GM23338 (cell line): ENCODE results near the gene NFKBIZ. TPM values are rescaled to one million over a fixed set of nuclear protein-coding genes. Genes with fewer than 3 reads are reported as not detected.

ENCODE experiments used
- ATAC-seq: fragments of 200-7000 bp; cut with Tn5 transposase; 3 replicates; pipeline ENCODE4 v1.9.1; 2020
- DNase-seq: peaks from one replicate; pipeline ENCODE4 v3.0.0-alpha.2; 2015; ENCODE audit warnings: low spot score
- H2AFZ ChIP-seq: fragments of 200-600 bp; sonication (generic); 2 replicates; pipeline ENCODE4 v1.8.0; 2016; ENCODE audit warnings: antibody characterized with exemption, mild to moderate bottlenecking, moderate library complexity
- H3F3A ChIP-seq: fragments of 200-600 bp; sonication (generic); replicated peaks from 2 replicates; pipeline ENCODE4 v1.8.0; 2017; ENCODE audit warnings: antibody characterized with exemption, mixed run types, low read depth
- H3K27ac ChIP-seq: fragments of 200-600 bp; sonication (generic); 2 replicates; pipeline ENCODE4 v1.6.1; 2016; ENCODE audit warnings: low read depth
- H3K27me3 ChIP-seq: fragments of 200-600 bp; sonication (generic); 2 replicates; pipeline ENCODE4 v1.8.0; 2016; ENCODE audit warnings: mild to moderate bottlenecking, mixed run types, moderate library complexity; ENCODE audit not compliant: insufficient read depth
- H3K36me3 ChIP-seq: fragments of 200-600 bp; sonication (generic); 2 replicates; pipeline ENCODE4 v1.8.0; 2016; ENCODE audit warnings: mild to moderate bottlenecking; ENCODE audit not compliant: insufficient read depth
- H3K4me1 ChIP-seq: fragments of 200-600 bp; sonication (generic); 2 replicates; pipeline ENCODE4 v1.8.0; 2016; ENCODE audit warnings: mild to moderate bottlenecking, moderate library complexity; ENCODE audit not compliant: insufficient read depth
- H3K4me2 ChIP-seq: fragments of 200-600 bp; sonication (generic); 2 replicates; pipeline ENCODE4 v1.7.1; 2017; ENCODE audit warnings: mixed run types
- H3K4me3 ChIP-seq: fragments of 200-600 bp; sonication (generic); 2 replicates; pipeline ENCODE4 v1.6.1; 2016; ENCODE audit warnings: mixed run types
- H3K79me2 ChIP-seq: fragments of 200-600 bp; sonication (generic); replicated peaks from 2 replicates; pipeline ENCODE4 v1.8.0; 2017; ENCODE audit warnings: mild to moderate bottlenecking; ENCODE audit not compliant: insufficient read depth
- H3K9me2 ChIP-seq: fragments of 200-600 bp; sonication (generic); 2 replicates; pipeline ENCODE4 v1.8.0; 2017; ENCODE audit not compliant: insufficient read depth
- H4K20me1 ChIP-seq: fragments of 200-600 bp; sonication (generic); replicated peaks from 2 replicates; pipeline ENCODE4 v1.8.0; 2017; ENCODE audit warnings: mild to moderate bottlenecking; ENCODE audit not compliant: insufficient read depth
- H3K27ac Mint-ChIP-seq: 2 replicates; pipeline ENCODE4 v1.8.0; 2020; ENCODE audit warnings: inconsistent platforms, mild to moderate bottlenecking, moderate library complexity, mixed read lengths
- H3K27me3 Mint-ChIP-seq: 3 replicates; pipeline ENCODE4 v1.8.0; 2022; ENCODE audit warnings: low read depth, mild to moderate bottlenecking, moderate library complexity, mixed read lengths, inconsistent platforms; ENCODE audit not compliant: insufficient read depth, poor library complexity
- H3K36me3 Mint-ChIP-seq: 3 replicates; pipeline ENCODE4 v1.8.0; 2021; ENCODE audit warnings: low read depth, mild to moderate bottlenecking, inconsistent platforms, moderate library complexity, mixed read lengths
- H3K4me1 Mint-ChIP-seq: 3 replicates; pipeline ENCODE4 v1.8.0; 2020; ENCODE audit warnings: mild to moderate bottlenecking, inconsistent platforms, mixed read lengths
- H3K4me3 Mint-ChIP-seq: 3 replicates; pipeline ENCODE4 v1.8.0; 2021; ENCODE audit warnings: moderate library complexity, mild to moderate bottlenecking, inconsistent platforms, mixed read lengths
- H3K9me3 Mint-ChIP-seq: 3 replicates; pipeline ENCODE4 v1.8.0; 2020; ENCODE audit warnings: moderate library complexity, mild to moderate bottlenecking, inconsistent platforms, mixed read lengths
- ETS1 ChIP-seq: IDR thresholded peaks from 2 replicates; pipeline ENCODE4 v1.6.1; 2016; ENCODE audit warnings: antibody characterized with exemption
- EZH2 ChIP-seq: fragments of 200-600 bp; sonication (generic); IDR thresholded peaks from one replicate; pipeline ENCODE4 v1.8.0; 2017; ENCODE audit warnings: antibody characterized with exemption, mild to moderate bottlenecking, low read depth; ENCODE audit not compliant: unreplicated experiment
- EZH2phosphoT487 ChIP-seq: fragments of 200-600 bp; sonication (generic); IDR thresholded peaks from one replicate; pipeline ENCODE4 v1.8.1; 2018; ENCODE audit warnings: antibody characterized with exemption; ENCODE audit not compliant: unreplicated experiment
- JUNB ChIP-seq: IDR thresholded peaks from one replicate; pipeline ENCODE4 v1.6.1; 2016; ENCODE audit warnings: antibody characterized with exemption; ENCODE audit not compliant: unreplicated experiment
- NANOG ChIP-seq: IDR thresholded peaks from 2 replicates; pipeline ENCODE4 v1.6.1; 2016; ENCODE audit warnings: antibody characterized with exemption, borderline replicate concordance
- POLR2AphosphoS5 ChIP-seq: IDR thresholded peaks from 2 replicates; pipeline ENCODE4 v1.6.1; 2016; ENCODE audit warnings: antibody characterized with exemption, low read depth
- STAT1 ChIP-seq: IDR thresholded peaks from one replicate; pipeline ENCODE4 v1.6.1; 2016; ENCODE audit warnings: antibody characterized with exemption; ENCODE audit not compliant: unreplicated experiment
- ZNF114 ChIP-seq: fragments of 250-450 bp; sonication (Bioruptor Pico); IDR thresholded peaks from 2 replicates; pipeline ENCODE4 v1.5.0; 2020; ENCODE audit warnings: mild to moderate bottlenecking, moderate library complexity
- polyA plus RNA-seq: library from polyadenylated mRNA; unstranded; fragments of >200 nt; fragmentation: Nextera tagmentation; extraction: Ambion mirVana; gene quantifications from 2 replicates; pipeline ENCODE4 v1.2.1, GENCODE V29; 2016
- total RNA-seq: library from RNA; depleted of rRNA; stranded (reverse); fragments of >200 nt; shearing (Covaris generic); gene quantifications from 2 replicates; pipeline ENCODE4 v1.2.3, GENCODE V29; 2014
- TF ChIP-seq, protein P1 (sequence below): fragments of 250-450 bp; sonication (Bioruptor Pico); IDR thresholded peaks from 2 replicates; pipeline ENCODE4 v1.5.0; 2020; ENCODE audit warnings: mild to moderate bottlenecking, moderate library complexity

NFKBIZ gene
- total and polyA plus RNA-seq, 2 experiments from 2014 or later, result 14.1 to 18.2 TPM

- TF ChIP-seq EZH2phosphoT487 (no peak), EZH2 (no peak), ZNF114 (no peak), POLR2AphosphoS5 (no peak), NANOG (no peak)
- TF ChIP-seq, protein P1, sequence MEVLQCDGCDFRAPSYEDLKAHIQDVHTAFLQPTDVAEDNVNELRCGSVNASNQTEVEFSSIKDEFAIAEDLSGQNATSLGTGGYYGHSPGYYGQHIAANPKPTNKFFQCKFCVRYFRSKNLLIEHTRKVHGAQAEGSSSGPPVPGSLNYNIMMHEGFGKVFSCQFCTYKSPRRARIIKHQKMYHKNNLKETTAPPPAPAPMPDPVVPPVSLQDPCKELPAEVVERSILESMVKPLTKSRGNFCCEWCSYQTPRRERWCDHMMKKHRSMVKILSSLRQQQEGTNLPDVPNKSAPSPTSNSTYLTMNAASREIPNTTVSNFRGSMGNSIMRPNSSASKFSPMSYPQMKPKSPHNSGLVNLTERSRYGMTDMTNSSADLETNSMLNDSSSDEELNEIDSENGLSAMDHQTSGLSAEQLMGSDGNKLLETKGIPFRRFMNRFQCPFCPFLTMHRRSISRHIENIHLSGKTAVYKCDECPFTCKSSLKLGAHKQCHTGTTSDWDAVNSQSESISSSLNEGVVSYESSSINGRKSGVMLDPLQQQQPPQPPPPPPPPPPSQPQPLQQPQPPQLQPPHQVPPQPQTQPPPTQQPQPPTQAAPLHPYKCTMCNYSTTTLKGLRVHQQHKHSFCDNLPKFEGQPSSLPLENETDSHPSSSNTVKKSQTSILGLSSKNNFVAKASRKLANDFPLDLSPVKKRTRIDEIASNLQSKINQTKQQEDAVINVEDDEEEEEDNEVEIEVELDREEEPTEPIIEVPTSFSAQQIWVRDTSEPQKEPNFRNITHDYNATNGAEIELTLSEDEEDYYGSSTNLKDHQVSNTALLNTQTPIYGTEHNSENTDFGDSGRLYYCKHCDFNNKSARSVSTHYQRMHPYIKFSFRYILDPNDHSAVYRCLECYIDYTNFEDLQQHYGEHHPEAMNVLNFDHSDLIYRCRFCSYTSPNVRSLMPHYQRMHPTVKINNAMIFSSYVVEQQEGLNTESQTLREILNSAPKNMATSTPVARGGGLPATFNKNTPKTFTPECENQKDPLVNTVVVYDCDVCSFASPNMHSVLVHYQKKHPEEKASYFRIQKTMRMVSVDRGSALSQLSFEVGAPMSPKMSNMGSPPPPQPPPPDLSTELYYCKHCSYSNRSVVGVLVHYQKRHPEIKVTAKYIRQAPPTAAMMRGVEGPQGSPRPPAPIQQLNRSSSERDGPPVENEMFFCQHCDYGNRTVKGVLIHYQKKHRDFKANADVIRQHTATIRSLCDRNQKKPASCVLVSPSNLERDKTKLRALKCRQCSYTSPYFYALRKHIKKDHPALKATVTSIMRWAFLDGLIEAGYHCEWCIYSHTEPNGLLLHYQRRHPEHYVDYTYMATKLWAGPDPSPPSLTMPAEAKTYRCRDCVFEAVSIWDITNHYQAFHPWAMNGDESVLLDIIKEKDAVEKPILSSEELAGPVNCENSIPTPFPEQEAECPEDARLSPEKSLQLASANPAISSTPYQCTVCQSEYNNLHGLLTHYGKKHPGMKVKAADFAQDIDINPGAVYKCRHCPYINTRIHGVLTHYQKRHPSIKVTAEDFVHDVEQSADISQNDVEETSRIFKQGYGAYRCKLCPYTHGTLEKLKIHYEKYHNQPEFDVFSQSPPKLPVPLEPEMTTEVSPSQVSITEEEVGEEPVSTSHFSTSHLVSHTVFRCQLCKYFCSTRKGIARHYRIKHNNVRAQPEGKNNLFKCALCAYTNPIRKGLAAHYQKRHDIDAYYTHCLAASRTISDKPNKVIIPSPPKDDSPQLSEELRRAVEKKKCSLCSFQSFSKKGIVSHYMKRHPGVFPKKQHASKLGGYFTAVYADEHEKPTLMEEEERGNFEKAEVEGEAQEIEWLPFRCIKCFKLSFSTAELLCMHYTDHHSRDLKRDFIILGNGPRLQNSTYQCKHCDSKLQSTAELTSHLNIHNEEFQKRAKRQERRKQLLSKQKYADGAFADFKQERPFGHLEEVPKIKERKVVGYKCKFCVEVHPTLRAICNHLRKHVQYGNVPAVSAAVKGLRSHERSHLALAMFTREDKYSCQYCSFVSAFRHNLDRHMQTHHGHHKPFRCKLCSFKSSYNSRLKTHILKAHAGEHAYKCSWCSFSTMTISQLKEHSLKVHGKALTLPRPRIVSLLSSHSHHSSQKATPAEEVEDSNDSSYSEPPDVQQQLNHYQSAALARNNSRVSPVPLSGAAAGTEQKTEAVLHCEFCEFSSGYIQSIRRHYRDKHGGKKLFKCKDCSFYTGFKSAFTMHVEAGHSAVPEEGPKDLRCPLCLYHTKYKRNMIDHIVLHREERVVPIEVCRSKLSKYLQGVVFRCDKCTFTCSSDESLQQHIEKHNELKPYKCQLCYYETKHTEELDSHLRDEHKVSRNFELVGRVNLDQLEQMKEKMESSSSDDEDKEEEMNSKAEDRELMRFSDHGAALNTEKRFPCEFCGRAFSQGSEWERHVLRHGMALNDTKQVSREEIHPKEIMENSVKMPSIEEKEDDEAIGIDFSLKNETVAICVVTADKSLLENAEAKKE (CRISPR knock-in tag), result no peak
These were observed 13.6 kb upstream of the NFKBIZ start (continued) for GRCh38 chr3:101835676-101836075.

- H3K9me3 Mint-ChIP-seq, result no peaks in the 10 kb centered on the region; the same call in 2 of the 3 replicates
- TF ChIP-seq EZH2phosphoT487, result no peak
- no peak for TF ChIP-seq JUNB
- no peak for TF ChIP-seq POLR2AphosphoS5
- no peak for TF ChIP-seq NANOG
- TF ChIP-seq ETS1, result no peak
- TF ChIP-seq ZNF114, result no peak
- no peak for TF ChIP-seq STAT1
- no peak for TF ChIP-seq EZH2
- TF ChIP-seq, protein P1 (CRISPR knock-in tag), result no peak
These were observed 13.2 kb upstream of the NFKBIZ start for GRCh38 chr3:101836160-101836559.

More at GRCh38 chr3:101836160-101836559, 13.2 kb upstream of the NFKBIZ start:
- DNase-seq (no peak), ATAC-seq (no peak)
- H3K36me3 ChIP-seq, result no peaks in the 10 kb centered on the region
- H3K4me1 ChIP-seq, result peaks cover 7% of the 10 kb centered on the region; the same call in 1 of the 2 replicates
- H3K27me3 Mint-ChIP-seq, result peaks cover 3% of the 10 kb centered on the region
- H3K9me2 ChIP-seq, result no peaks in the 10 kb centered on the region
- H3K4me1 Mint-ChIP-seq, result peaks cover 24% of the 10 kb centered on the region
- no peaks in the 10 kb centered on the region for H3F3A ChIP-seq
- H3K36me3 Mint-ChIP-seq, result no peaks in the 10 kb centered on the region
- no peaks in the 10 kb centered on the region for H4K20me1 ChIP-seq
- H3K79me2 ChIP-seq, result no peaks in the 10 kb centered on the region
- H3K27ac Mint-ChIP-seq, result peak overlapping the region; percentile 24; the same call in 1 of the 2 replicates
- H3K27me3 ChIP-seq, result no peaks in the 10 kb centered on the region
- no peak overlapping the region; the same call in 1 of the 2 replicates for H3K27ac ChIP-seq
- no peak overlapping the region for H3K4me2 ChIP-seq
- no peak overlapping the region for H3K4me3 ChIP-seq
- H3K4me3 Mint-ChIP-seq, result no peak overlapping the region; the same call in 2 of the 3 replicates
- H2AFZ ChIP-seq, result no peak overlapping the region
